Dermis microvascular lymphatic vessel endothelial cell (primary cell): ENCODE results near the gene ISCA2. TPM values are rescaled to one million over a fixed set of nuclear protein-coding genes. Genes with fewer than 3 reads are reported as not detected.

Experiments used
- DNase-seq, 2 donors: peaks; one replicate each; pipeline versions ENCODE4 v3.0.0 to v3.0.0-alpha.2; 2010; ENCODE audit warnings: low read depth in 2 of 2
- total RNA-seq: library from RNA; depleted of rRNA; stranded (reverse); fragments of >200 nt; gene quantifications from 2 replicates; pipeline ENCODE4 v1.2.1, GENCODE V29; 2014

Gene ISCA2, protein sequence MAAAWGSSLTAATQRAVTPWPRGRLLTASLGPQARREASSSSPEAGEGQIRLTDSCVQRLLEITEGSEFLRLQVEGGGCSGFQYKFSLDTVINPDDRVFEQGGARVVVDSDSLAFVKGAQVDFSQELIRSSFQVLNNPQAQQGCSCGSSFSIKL
- total RNA-seq, result 11.6 and 14.2 TPM in 2 replicates

DNA sequence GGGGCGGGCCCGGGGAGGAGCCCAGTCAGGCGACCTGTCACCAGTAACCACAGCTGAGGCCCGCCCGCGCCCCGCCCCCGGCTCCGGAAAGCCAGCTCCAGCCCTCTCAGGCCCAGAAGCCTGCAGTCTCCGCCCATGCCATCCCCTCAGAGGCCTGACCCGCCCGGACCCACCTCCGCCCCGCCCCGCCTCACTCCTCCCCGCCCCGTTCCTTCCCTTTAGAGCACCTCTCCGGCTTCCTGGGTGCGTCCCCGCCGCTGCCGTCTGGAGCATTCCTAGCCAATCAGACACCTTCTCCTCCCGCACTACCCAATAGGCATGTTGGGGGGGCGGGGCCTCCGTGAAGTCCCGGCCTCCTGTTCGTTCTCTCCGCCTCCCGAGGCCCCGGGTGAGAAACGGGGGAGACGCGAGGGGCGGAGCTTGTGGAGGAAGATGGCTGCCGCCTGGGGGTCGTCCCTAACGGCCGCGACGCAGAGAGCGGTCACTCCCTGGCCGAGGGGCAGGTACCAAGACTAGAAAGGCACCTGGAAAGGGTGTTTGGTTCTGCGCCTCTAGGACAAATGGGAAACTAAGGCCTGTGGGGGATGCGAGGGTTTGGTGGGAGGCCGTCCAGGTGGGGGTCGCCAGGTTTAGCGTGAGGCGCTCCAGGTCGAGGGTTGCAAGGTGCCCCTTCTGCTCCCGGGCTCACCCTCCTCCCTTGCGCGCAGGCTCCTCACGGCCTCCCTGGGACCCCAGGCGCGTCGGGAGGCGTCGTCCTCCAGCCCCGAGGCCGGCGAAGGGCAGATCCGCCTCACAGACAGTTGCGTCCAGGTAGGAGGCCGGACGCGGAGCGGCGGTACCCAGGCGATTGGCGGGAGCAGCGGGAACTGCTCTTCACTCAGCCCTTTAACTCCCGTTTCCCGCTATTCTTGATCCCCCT lies at the start of gene ISCA2:
Gene ISCA2, plus strand, starts transcription at position 423 of the 919 bp plus-strand sequence. Its CDS starts 10 bp downstream, at position 433.
- DNase-seq, result peak; percentile 89 to 99

DNA sequence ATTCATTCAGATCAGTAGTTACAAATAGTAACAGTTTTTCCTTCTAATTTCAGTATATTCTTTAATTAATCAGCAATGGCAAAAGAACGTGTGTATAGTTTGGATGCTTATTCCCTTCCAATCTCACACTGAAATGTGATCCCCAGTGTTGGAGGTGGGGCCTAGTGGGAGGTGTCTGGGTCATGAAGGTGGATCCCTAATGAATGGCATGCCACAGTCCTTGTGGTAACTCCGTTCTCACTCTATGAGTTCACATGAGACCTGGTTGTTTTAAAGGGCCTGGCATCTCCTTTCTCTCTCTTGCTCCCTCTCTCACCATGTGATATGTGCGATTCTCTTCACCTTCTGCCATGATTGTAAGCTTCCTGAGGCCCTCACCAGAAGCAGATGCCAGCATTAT lies 48.7 kb upstream of the ISCA2 start:
- no peak for DNase-seq

DNA sequence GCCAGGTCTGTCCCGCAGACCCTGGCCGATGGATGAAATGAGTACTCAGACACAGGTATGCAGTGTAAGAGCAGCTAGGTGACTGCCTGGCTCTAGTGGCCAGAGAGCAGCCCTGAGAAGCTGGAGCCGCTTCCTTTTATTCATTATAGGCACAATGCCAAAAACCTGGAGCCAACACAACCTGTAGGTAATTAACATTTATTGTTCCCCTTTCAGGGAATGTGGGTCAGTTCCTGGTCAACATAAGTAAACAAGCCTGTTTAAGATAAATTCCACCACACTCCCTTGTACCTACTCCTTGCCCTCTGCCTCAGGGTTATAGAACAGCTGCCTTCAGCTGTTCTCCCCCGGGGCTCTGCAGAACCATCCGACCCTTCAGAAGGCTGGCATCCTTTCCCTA lies 39.2 kb upstream of the ISCA2 start:
- DNase-seq, result peak in 1 of 2 donors; percentile 43

DNA sequence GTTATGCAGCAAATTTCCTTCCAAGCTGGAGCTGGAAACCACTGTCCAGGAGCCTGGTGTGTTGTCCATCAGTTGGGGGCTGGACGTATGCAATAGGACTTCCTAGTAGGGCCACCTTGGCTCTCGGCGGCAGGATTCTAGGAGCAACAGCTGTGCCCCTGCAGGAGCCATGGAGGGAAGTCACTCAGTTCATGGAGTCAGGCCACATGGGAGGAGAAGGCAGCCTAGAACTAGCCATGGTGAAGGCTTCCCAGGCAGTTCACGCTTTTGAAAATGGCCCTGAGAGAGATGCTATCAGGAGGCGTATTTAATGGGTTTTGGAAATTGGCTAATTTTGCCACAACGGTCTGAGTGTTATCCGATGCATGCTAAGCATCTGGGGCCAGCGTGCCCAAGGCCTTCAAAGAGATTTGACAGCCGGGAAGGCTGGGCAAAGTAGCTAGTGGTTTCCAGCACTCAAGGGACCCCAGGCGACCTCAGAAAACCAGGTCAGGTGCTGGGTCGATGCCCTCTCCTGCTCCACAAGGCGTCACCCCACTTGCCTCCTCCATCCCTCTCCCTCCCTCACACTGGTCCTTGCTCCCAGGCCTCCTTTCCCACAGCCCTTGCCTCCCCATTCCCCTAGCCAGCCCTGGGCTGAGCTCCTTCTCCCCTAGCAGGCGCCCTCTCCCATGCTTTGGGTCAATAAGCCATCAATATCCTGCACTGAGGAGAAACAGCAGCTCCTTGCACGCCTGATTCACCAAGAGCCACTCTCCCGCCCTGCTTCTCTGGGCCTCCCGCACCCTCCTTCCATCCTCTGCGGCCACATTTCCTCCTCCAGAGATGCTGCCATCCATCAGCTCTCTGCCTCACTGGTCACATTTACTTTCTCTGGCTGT lies 36.6 kb upstream of the ISCA2 start:
- DNase-seq, result no peak

DNA sequence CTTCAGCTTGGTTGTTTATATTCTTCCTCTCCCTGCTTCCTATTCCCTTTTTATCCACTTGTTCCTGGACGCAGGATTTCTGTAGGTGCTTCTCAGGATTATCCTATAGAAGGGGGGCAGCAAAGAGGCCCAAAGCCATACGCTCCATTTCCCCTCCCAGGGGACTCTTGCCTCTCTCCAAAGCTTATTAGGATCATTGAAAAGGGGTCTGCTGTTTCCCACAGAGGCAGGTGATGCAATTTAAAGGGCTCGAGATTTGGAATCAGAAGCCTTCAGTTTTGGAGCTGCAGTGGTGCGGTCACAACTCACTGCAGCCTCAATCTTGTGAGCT lies 36.0 kb upstream of the ISCA2 start:
- no peak for DNase-seq

DNA sequence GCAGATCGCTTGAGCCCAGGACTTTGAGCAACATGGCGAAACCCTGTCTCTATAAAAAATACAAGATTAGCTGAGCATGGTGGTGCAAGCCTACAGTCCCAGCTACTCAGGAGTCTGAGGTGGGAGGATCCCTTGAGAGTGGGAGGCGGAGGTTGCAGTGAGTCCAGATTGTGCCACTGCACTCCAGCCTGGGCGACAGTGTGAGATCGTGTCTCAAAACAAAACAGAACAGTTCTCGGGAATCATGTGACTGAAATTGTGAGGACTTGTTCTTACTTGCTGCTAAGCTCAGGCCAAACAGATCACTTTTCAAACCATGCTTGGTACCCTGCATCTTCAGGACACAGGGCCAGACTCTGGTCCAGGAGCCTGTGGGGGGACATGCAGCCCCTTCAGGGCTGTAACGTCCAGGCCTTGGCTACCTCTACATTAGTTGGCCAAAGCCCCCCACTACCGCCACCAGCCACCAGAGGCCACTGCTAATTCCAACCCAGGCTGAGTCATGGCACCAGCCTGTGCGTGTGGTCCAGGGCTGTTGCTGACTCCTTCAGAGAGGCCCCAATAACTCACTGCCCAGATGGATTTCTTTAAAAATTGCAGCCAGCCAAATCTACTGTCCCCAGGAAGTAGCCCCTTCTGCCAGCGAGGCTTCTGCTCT lies 34.1 kb upstream of the ISCA2 start:
- DNase-seq, result peak in 1 of 2 donors; percentile 66

DNA sequence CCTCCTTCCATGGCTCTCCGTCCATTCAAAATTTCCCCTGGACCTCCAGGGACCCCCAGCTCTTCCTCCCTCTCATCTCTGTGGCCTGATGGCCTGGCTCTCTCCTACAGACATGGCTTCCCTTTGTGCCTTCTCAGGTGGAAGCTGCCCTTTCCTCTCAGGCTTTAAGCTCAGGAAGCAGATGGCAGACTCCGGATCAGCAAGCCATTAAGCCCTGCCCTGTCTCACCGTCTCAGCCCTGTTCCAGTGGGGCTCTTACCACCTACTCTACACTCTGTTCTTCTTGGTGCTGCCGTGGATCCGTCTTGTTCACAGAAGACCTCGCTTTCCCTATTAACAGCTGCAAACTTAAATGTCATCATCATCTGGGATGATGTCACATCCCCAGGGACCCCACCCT lies 33.6 kb upstream of the ISCA2 start:
- peak in 1 of 2 donors; percentile 33 for DNase-seq

DNA sequence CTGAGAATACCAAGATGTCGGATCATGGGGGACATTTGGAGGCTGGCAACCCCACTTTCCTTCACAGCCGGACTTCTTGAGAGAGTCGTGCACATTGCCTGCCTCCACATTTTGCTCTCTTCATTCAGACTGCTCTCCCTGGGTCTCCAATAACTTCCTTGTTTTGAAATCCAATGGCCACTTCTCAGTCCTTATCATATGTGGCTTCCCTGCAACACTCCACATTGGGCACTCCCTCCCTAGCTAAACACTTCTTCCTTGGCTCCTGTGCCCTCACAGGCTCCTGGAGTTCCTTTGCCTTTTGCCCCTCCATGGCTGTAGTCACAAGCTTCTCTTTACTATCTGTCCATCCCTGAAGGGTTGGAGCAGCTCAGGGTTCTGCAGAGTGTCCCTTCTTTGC lies 30.6 kb upstream of the ISCA2 start:
- DNase-seq, result no peak

DNA sequence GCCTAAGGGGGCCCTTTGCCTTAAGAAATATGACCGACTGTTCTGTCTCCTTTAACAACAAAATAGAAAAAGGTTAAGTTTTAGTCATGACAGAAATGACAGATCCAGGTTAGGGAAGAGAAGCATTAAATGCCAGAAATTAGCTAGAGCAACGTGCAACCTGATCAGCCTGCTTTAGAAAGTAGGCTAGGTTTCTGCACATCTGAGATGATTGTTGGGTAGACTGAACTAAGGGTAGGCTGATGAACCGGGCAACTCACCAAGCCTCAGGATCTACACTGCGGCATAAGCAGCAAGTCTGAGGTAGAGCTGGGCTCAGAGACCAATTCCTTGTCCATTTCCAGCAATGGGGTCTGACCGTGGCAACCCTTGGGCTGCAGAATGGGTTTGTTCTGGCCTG lies 29.9 kb upstream of the ISCA2 start:
- no peak for DNase-seq

DNA sequence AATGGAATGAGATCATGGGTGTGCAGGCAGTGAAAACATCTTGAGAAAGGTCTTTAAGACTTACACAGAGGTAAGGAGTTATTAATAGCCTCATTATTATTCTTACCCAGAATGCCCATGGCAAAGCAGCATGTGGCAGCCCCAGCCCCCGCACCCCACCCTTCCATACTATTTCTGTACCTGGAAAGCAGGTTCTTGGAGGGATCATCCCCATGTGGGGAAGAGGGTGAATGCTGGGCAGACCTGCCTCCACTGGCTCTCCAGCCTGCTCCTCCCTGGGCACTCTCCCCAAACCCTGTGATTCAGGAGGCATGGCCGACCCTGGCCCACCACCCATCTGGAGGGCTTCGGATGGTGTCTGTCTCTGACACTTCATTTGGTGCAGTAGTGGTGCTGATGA lies 28.8 kb upstream of the ISCA2 start:
- no peak for DNase-seq

DNA sequence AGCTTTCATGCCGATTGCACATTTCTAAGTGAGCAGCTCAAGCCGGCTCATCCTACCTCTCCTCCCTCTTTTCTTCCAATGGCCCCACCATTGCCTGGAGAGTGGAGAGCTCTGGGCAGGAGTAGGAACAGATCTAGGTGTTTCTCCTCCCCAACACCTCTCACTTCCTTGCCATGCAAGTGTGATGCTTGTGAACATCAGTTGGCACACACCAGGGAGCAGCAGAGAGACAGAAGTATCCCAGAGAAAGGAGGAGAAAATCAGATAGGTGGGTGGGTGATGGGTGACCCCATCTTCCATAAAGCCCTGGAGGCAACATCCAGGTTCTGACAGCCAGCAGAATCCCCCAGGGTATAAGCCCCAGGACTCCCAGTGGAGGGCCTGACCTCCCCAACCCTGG lies 28.2 kb upstream of the ISCA2 start:
- no peak for DNase-seq

DNA sequence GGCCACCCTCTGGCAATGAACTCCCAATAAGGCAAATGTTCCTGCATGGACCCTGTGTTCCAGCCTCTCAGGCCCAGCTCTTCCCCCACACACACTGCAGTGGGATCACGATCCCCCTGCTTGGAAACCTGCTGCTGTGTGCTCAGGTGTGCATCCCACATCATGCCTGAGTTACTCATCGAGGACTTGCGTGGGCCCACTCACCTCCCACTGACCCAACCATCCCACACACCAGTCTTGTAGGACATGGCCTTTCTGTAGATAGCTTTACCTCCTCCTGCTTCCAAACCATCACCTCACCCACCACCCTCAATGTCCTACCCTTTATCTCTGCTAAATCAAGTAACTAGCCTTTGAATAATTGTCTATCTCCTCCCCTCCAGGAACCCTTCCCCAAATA lies 25.1 kb upstream of the ISCA2 start:
- DNase-seq, result no peak

DNA sequence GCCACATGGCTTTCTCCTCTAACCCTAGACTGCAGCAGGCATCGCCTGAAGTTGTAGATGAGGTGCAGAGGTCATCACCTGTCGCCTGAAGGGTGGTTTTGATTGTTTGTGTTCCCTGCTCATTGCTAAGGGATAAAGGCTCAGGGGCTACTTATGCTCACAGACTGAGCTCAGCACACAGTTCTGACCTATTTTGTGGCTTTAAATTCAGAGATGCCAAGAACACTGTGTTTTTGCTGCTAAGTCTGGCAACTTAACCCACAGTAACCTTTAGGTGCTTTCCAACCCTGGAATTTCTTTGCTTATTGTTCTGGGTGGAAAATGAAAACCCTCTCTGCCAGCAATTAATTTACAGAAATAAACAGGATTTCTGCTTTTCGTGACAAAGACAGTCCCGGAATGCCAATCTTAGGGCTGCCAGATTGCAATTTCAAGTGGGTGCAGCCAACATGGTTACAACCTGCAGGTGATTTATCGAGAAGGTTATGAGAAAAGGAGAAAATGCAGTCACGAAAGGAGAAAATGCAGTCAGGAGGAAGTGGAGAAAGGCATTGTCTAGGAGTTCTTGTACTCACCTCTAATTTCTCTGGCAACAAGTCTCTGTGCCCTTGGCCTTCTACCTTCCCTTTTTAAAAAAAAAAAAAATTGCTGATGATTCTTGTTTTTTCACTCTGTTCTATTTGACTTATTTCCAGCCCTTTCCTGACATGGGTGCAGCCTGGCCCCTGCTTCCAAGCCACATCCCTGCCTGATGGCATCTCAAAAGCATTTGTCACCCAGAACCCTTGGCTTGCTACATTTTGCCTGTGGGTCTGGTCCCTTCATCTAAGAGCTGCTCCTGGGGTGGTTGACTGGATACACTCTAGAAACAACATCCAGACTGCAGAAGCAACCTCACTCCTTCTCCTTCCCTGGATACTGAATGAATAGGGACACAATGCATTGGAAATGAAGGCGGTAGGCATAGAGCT lies 23.7 kb upstream of the ISCA2 start:
- peak in 1 of 2 donors; percentile 32 for DNase-seq

DNA sequence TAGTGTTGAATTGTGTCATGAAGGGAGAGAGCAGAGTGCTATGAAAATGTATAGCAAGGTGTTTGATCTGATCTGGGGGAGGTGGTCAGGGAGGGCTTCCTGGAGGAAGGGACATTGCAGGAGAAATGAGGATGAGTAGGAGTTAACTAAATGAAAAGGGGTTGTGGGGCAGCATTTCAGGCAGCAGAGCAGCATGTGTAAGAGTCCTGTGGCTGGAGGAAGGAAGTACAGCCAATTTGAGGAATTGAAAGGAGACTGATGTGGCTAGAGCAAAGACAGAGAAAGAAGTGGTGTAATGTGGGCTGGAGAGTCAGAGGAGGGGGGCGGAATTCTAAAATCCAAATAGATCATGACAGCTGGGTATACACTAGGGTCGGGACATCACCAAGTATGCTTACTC lies 21.0 kb upstream of the ISCA2 start:
- DNase-seq, result no peak

DNA sequence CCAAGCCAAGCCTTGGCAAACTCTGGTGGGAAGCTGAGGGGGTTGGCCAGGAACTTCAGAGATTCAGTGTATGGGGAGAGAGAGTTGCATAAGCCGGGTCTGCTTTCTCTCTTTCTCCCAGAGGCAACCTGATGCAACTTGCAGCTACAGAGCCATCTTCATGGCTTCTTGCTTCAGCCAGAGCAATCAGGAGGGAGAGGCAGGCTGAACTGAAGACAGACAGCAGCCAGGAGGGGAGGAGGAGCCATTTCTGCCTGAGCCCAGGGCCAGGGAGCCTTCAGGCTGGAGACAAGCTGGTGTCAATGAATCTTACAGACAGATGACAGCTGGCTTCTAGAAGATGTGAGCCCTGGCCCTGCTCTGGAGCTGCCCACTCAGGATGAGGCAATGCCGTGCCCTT lies 19.2 kb upstream of the ISCA2 start:
- no peak for DNase-seq

DNA sequence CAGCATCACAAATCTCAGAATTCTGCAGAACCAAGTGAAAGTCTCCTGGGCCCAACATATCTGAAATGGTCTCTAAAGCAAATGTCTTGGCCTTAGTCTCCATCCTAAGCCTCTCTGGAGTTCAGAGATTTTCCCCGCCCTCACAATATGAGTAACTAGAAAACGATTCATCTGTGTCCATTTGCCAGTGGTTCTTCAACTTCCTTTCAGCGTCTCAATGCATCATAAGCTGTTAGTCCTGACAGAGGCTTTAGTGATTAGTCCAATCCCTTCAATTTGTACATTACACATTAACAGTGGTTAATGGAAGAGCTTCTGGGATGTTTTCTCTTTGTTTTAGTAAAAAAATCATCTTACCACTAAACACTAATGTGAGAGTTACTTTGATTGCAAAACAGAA lies 17.9 kb upstream of the ISCA2 start:
- DNase-seq, result no peak

DNA sequence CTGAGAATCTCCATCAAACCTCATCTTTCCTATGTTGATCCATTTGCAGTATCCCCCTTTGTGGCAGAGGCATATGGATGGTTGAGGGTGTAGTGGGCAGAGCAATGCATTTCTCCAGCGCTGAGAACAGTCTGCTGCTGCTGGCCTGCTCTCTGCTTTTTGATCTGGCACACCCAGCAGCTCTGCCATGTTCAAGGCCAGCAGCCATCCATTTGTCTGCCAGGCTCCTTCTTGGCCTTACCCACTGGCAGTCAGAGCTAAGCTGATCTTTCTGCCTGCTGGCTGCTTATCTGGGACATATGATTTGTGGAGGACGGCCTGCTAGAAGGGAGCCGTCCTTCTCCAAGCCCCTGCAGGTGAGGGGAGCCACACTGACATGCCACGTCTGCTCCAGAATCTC lies 17.5 kb upstream of the ISCA2 start:
- no peak for DNase-seq

DNA sequence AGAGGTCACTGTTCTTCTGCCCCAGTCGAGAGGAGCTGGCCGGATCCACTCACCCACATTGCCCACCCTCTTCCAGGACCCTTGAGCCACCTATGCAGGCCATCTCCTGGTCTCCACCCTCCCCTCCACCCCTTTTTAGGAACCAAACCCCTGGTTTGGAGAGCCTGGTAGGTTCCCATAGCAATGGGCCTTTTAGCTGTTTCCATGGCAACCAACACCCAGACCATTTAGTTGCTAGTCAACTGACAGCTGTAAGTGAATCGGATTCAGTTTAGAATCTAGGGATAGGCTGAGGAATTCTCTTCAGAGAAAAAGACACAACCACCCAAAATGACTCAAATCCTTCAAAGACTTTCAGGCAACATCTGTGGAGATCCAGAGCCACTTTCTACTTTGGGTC lies 17.0 kb upstream of the ISCA2 start:
- DNase-seq, result no peak

DNA sequence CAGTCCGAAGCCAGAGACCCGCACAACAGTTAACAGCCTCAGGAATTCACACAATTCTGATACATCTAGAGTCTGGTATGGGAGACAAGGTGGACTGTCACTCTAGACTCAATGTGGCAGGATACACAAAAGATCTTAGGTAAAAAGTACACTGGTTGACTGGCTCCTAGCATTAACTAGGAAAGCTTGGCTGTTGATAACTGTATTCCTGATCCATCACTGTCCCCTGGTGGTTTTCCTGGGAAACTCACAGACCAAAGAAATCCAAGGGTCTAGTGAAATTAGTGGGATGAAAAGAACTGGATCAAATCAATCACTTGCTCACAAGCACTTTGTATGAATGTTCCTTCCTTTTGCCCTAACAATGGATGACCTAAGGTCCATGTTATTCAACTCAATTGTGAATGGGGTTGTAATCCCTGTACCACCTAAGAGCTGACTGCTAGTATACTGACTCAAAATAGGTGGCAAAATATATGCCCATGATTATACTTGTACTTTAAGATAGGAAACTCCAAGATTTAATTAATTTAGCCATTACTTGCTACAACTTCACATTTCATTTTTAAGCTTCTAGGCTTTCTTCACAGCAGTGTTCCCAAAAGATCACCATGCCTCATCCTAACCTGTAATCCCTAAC lies 14.4 kb upstream of the ISCA2 start:
- peak; percentile 40 to 57 for DNase-seq

DNA sequence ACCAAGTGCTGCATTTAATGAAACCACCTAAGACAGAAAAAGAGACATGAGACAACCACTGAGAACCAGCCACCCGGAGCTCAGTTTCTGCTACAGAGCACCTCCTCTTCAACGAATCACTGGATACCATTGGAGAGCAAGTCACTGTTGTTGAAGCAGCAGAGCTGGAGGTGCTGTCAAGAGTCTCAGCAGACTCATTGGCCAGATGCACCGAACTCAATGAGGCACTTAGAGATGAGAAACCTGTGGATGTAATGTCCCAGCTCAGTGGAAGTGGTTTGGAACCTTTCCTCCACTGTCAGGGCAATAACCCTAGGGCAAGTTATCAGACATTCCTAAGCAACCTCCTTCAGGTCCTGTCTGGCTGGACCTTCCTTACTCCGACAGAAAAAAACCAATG lies 13.5 kb upstream of the ISCA2 start:
- no peak for DNase-seq
